Erythroblast (primary cell): ENCODE measurements around the gene MLNR.

Source experiments
- GATA1 ChIP-seq: IDR thresholded peaks from 2 replicates; pipeline ENCODE4 v1.6.1; 2011; ENCODE audit warnings: low read depth, mild to moderate bottlenecking, control low read depth, low read length, moderate library complexity
- POLR2A ChIP-seq: IDR thresholded peaks from 2 replicates; pipeline ENCODE4 v1.6.1; 2011; ENCODE audit warnings: mild to moderate bottlenecking, low read length

DNA sequence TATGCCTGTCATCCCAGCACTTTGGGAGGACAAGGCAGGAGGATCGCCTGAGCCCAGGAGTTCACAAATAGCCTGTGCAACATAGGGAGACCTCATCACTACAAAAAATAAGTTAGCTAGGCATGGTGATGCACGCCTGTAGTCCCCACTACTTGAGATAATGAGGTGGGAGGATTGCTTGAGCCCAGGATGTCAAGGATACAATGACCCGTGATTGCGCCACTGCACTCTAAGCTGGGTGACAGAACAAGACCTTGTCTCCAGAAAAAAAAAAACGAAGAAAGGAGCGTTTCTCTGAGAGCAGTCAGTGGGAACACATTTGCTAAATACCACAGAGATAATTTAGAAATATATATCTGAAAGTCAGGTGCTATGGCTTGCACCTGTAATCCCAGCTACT is 39.4 kb downstream of the MLNR start:
- TF ChIP-seq POLR2A: no peak
- no peak for TF ChIP-seq GATA1
